ENCODE data around the gene ACAP3. TPM values are rescaled to one million over a fixed set of nuclear protein-coding genes. Genes with fewer than 3 reads are reported as not detected.
A peak's percentile ranks its signal among the peaks of the same experiment; 100 is the strongest.

ACAP3 gene
- total RNA-seq, 2 donors from 2014 or later = 43.2 to 58.6 TPM

DNA sequence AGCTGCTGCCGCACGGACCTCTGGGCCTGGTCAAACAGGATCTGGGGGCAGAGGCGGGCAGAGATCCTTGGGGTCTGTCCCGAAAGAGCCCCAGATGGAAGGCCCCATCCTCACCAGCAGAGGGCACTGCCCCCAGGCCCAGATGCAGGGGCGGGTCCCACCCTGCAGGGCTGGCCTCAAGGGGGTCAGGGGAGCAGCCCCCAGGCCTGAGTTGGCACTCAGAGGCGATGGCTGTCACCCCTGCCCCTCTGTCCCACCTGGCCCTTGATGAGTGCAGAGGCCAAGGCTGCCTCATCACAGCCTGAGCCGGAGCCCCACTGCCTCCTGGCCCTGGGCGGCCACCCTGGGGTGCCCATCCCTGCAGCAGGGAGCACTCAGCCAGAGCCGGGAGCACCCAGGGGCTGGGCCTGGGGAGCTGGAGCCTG is 5.7 kb downstream of the ACAP3 start:
- H3K4me1 ChIP-seq (replicated peaks) = peaks cover 25% of the 10 kb centered on the region

DNA sequence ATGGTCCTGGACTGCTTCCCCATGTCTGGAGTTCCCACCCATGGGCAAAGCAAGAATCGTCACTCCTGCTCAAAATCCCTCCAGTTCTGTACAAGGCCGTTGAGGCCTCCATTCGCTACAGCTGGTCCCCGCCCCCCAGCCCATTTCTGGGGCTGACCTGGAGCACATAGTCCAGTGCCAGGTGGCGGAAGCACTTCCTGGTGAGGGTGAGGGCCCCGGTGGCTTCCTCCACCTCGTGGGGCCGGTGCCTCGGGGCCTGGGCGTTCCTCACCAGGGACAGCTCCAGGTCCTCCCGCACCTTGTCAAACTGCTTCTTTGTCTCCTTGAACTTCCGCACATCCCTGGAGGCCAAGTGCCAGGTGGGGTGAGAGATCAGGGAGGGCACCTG is 7.4 kb downstream of the ACAP3 start:
- Histone ChIP-seq H3K4me3 (no peak overlapping the region), H3K27ac (no peak overlapping the region), H3K9me3 (no peaks in the 10 kb centered on the region), H3K27me3 (replicated peaks; ENCODE audit: insufficient read depth) (no peaks in the 10 kb centered on the region), H3K36me3 (no peaks in the 10 kb centered on the region), H3K4me1 (replicated peaks) (peaks cover 8% of the 10 kb centered on the region)
- 81% methylated on average over 12 of the region's 12 CpGs for WGBS
- TF ChIP-seq, protein P1, sequence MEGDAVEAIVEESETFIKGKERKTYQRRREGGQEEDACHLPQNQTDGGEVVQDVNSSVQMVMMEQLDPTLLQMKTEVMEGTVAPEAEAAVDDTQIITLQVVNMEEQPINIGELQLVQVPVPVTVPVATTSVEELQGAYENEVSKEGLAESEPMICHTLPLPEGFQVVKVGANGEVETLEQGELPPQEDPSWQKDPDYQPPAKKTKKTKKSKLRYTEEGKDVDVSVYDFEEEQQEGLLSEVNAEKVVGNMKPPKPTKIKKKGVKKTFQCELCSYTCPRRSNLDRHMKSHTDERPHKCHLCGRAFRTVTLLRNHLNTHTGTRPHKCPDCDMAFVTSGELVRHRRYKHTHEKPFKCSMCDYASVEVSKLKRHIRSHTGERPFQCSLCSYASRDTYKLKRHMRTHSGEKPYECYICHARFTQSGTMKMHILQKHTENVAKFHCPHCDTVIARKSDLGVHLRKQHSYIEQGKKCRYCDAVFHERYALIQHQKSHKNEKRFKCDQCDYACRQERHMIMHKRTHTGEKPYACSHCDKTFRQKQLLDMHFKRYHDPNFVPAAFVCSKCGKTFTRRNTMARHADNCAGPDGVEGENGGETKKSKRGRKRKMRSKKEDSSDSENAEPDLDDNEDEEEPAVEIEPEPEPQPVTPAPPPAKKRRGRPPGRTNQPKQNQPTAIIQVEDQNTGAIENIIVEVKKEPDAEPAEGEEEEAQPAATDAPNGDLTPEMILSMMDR (IDR thresholded peaks at IDR 0.05) = no peak
- TF ChIP-seq POLR2AphosphoS5 (IDR thresholded peaks at IDR 0.05) = no peak
- no peak for TF ChIP-seq POLR2A (IDR thresholded peaks at IDR 0.05)
- no peak for DNase-seq (ENCODE audit: low spot score)
- intact Hi-C loops (cut with DNase I) = no loop called here

More for the DNA sequence above, 5.7 kb downstream of the ACAP3 start:
- no peak overlapping the region for H3K27ac ChIP-seq
- WGBS = 89% methylated on average over 7 of the region's 9 CpGs
- intact Hi-C loops (cut with DNase I) = no loop called here
- H3K36me3 ChIP-seq = no peaks in the 10 kb centered on the region
- no peak for DNase-seq (ENCODE audit: low spot score)
- H3K27me3 ChIP-seq (replicated peaks; ENCODE audit: insufficient read depth) = no peaks in the 10 kb centered on the region
- no peak overlapping the region for H3K4me3 ChIP-seq
- TF ChIP-seq POLR2A (IDR thresholded peaks at IDR 0.05) (no peak), POLR2AphosphoS5 (IDR thresholded peaks at IDR 0.05) (no peak)
- TF ChIP-seq, protein P1 (IDR thresholded peaks at IDR 0.05) = peak in 2 of 4 experiments; percentile 19 to 22
- no peaks in the 10 kb centered on the region for H3K9me3 ChIP-seq

DNA sequence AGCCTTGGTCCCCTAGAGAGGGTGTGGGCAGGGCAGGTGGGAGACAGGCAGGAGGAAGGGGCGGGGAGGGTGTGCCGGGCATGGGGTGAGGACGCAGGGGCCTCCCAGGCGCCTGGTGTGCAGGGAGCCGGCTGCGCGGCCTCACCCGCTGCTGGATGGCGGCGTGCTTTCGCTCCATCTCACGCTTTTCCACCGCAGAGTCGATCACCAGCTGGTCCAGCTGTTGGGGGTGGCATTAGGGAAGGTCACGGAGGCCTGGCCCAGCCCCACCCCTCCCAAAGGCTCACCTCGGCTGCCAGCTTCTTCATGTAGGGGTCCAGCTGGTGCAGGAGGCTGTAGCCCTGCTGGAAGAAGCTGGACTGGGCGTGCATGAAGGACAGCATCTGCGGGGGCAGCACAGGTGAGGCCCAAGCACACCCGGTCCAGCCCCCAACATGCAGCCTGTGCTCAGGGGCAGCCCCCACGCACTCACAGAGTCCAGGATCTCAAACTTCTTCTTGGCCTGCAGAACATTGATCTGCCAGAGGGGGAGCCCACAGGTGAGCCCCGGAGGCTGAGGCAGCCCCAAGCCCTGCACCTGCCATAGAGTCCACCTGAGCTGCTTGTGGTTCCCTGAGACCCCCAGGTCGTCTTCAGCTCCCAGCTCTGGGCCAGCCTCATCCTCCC is 7.9 kb downstream of the ACAP3 start:
- Histone ChIP-seq H3K4me1 (replicated peaks) (peaks cover 3% of the 10 kb centered on the region), H3K27ac (no peak overlapping the region), H3K9me3 (no peaks in the 10 kb centered on the region), H3K4me3 (no peak overlapping the region), H3K27me3 (replicated peaks; ENCODE audit: insufficient read depth) (no peaks in the 10 kb centered on the region), H3K36me3 (no peaks in the 10 kb centered on the region)
- WGBS = 87% methylated on average over 22 of the region's 22 CpGs
- DNase-seq (ENCODE audit: low spot score) = no peak
- intact Hi-C loops (cut with DNase I) = no loop called here
- no peak for TF ChIP-seq POLR2A (IDR thresholded peaks at IDR 0.05)
- TF ChIP-seq, protein P1 (IDR thresholded peaks at IDR 0.05) = peak in 2 of 4 experiments; percentile 4 to 29

DNA sequence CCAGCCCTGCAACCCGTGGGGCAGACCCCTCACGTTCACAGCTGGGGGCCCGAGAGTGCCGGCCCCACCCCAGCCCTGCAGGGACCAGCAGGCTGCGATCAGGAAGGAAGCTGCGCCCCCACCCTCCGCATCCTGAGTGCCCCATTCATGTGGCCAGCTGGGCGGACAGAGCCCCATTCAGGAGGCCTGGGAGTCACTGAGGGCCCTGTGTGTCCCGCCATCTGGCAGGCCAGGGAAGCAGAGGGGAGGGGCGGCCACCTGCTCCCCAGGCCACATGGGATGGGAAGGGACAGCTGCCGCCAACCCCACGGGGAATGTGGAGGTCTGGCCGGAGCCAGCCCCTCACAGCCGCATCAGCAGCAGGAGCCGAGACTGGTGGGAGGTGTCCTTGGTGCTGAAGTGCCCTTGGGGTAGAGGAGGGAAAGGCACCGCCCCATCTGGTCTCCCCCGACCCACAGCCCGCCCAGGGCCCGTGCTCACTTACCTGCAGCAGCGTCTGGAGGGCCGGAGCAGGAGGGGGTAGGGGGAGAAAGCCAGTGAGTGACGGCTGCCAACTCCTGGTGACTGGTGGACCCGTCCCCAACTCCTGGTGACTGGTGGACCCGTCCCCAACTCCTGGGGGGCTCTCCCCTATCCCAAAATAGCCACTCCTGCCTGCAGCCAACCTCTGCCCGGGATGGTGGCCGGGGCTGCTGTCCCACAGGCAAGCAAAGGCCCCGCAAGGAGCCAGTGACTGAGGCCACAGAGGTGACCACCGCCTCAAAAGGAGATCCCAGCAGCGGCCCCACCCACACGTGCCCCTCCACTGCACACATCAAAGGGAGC is 8.7 kb downstream of the ACAP3 start:
- TF ChIP-seq POLR2AphosphoS5 (IDR thresholded peaks at IDR 0.05) (no peak), POLR2A (IDR thresholded peaks at IDR 0.05) (no peak)
- TF ChIP-seq, protein P1 (IDR thresholded peaks at IDR 0.05) = no peak
- Histone ChIP-seq H3K4me3 (no peak overlapping the region), H3K27me3 (replicated peaks; ENCODE audit: insufficient read depth) (no peaks in the 10 kb centered on the region), H3K4me1 (replicated peaks) (no peaks in the 10 kb centered on the region), H3K27ac (no peak overlapping the region), H3K36me3 (no peaks in the 10 kb centered on the region), H3K9me3 (no peaks in the 10 kb centered on the region)
- intact Hi-C loops (cut with DNase I) = no loop called here
- DNase-seq (ENCODE audit: low spot score) = no peak
- 69% methylated on average over 29 of the region's 30 CpGs for WGBS

All from prostate gland (tissue), 2 donors.